Measurements from ENCODE around the gene NBPF3. TPM values are rescaled to one million over a fixed set of nuclear protein-coding genes. Genes with fewer than 3 reads are reported as not detected.

Gene NBPF3
- total RNA-seq, 1 experiment from 2014 or later = 17.3 TPM

DNA sequence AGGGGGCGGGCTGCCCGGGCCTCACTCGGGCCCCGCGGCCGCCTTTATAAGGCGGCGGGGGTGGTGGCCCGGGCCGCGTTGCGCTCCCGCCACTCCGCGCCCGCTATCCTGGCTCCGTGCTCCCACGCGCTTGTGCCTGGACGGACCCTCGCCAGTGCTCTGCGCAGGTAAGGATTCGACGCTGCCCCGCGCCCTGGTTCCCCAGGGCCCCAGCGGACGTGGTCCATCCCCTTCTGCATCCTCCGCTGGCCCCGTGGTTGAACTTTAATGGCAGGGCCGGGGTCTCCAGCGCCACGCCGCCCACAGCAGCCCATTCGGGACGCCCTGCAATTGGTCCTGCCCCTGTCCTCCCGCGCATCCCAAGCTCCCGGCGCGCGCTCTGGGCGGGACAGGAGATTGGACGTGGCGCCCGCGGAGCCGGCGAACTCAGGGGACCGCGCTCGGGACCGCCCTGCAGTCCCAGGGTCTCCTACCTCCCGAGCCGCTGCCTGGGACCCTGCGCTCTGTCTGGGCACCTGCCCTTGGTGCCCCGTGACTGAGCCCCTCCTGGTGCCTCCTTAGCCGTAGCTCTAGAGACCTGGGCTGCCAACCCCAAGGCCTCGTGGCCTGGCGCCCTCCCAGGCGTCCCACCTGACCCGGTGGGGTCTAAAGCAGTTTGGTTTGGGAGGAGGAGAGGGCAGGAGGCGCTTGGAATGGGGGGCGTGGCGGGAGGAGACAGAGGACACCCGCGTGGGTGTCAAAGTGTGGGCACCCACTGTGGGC, 69.6 kb downstream of the NBPF3 start, which contains the start of gene ALPL:
ALPL (plus strand) TSS at position 73 of the 762 bp plus-strand sequence. CDS start 44,659 bp downstream, outside the sequence.
- Histone ChIP-seq H3K9me3 (ENCODE audit: control insufficient read depth in 1 of 2, insufficient read depth in 1 of 2, low read depth in 1 of 2, low read length in 2 of 2) (no peaks in the 10 kb centered on the region), H2AFZ (ENCODE audit: low read depth, low read length, poor library complexity, severe bottlenecking) (peak within 1 kb of the TSS; percentile 92), H3K36me3 (ENCODE audit: control insufficient read depth in 1 of 2, insufficient read depth in 2 of 2, low read length in 2 of 2) (no peaks in the 10 kb centered on the region), H4K20me1 (ENCODE audit: insufficient read depth) (no peaks in the 10 kb centered on the region), H3K79me2 (ENCODE audit: insufficient read depth, low read length) (no peaks in the 10 kb centered on the region), H3K27me3 (ENCODE audit: insufficient read depth, low read length) (no peaks in the 10 kb centered on the region), H3K27ac (ENCODE audit: low read depth, low read length) (no peak within 1 kb of the TSS), H3K9me2 (ENCODE audit: insufficient read depth) (no peaks in the 10 kb centered on the region), H3K4me1 (ENCODE audit: control insufficient read depth in 1 of 2, insufficient read depth in 2 of 2, low read length in 2 of 2) (peaks cover 2 to 5% of the 10 kb centered on the region in 2 experiments; a peak in 3 of 4 replicates), H3K9ac (ENCODE audit: low read length) (peak within 1 kb of the TSS; percentile 28; the same call in 1 of the 2 replicates), H3K4me2 (ENCODE audit: low read length) (peak within 1 kb of the TSS; percentile 68), H3K4me3 (replicated peaks in 1 of 2; ENCODE audit: low read depth in 1 of 2, low read length in 2 of 2) (peak within 1 kb of the TSS; percentile 9 to 17; a peak in 2 of 4 replicates)
- TF ChIP-seq, protein P1, sequence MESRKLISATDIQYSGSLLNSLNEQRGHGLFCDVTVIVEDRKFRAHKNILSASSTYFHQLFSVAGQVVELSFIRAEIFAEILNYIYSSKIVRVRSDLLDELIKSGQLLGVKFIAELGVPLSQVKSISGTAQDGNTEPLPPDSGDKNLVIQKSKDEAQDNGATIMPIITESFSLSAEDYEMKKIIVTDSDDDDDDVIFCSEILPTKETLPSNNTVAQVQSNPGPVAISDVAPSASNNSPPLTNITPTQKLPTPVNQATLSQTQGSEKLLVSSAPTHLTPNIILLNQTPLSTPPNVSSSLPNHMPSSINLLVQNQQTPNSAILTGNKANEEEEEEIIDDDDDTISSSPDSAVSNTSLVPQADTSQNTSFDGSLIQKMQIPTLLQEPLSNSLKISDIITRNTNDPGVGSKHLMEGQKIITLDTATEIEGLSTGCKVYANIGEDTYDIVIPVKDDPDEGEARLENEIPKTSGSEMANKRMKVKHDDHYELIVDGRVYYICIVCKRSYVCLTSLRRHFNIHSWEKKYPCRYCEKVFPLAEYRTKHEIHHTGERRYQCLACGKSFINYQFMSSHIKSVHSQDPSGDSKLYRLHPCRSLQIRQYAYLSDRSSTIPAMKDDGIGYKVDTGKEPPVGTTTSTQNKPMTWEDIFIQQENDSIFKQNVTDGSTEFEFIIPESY (IDR thresholded peaks at IDR 0.05; ENCODE audit: extremely low read depth, insufficient replicate concordance, low read length) = no peak
- no peak for TF ChIP-seq RAD21 (IDR thresholded peaks at IDR 0.05; ENCODE audit: low read depth)
- TF ChIP-seq, protein P2, sequence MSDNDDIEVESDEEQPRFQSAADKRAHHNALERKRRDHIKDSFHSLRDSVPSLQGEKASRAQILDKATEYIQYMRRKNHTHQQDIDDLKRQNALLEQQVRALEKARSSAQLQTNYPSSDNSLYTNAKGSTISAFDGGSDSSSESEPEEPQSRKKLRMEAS (IDR thresholded peaks at IDR 0.05) = no peak
- TF ChIP-seq EZH2phosphoT487 (IDR thresholded peaks at IDR 0.05; ENCODE audit: borderline replicate concordance) = no peak
- TF ChIP-seq FOSL1 (IDR thresholded peaks at IDR 0.05; ENCODE audit: low read depth) = no peak
- TF ChIP-seq YY1 (IDR thresholded peaks at IDR 0.05; ENCODE audit: extremely low read depth, insufficient replicate concordance, low read depth, low read length) = no peak
- TF ChIP-seq POLR2AphosphoS5 (IDR thresholded peaks at IDR 0.05; ENCODE audit: low read depth, low read length) = no peak
- TF ChIP-seq SRF (IDR thresholded peaks at IDR 0.05; ENCODE audit: low read depth) = no peak
- TF ChIP-seq POLR2A (IDR thresholded peaks at IDR 0.05; ENCODE audit: borderline replicate concordance, extremely low read depth, insufficient read depth, insufficient read length) = no peak
- TF ChIP-seq ZFX (IDR thresholded peaks at IDR 0.05) = no peak
- TF ChIP-seq SP1 (IDR thresholded peaks at IDR 0.05; ENCODE audit: low read depth) = no peak
- no peak for TF ChIP-seq CBX3 (IDR thresholded peaks at IDR 0.05; ENCODE audit: low read depth)
- no peak for TF ChIP-seq ELF1 (IDR thresholded peaks at IDR 0.05; ENCODE audit: borderline replicate concordance, low read depth)
- no peak for TF ChIP-seq TCF7L2 (IDR thresholded peaks at IDR 0.05; ENCODE audit: borderline replicate concordance, extremely low read depth, insufficient read depth, insufficient read length)
- TF ChIP-seq SIN3A (IDR thresholded peaks at IDR 0.05; ENCODE audit: low read depth) = no peak
- no peak for TF ChIP-seq EZH2 (IDR thresholded peaks at IDR 0.05)
- TF ChIP-seq EGR1 (IDR thresholded peaks at IDR 0.05; ENCODE audit: low read depth) = no peak
- BruUV-seq (replicated peaks) = no TSS peak
- intact Hi-C loops (cut with micrococcal nuclease) = loop anchor here (2.0 to 10.0 kb wide), 2 partner anchors 65 to 145 kb away; no protein-coding TSS in a partner anchor
- ATAC-seq (no peak; the same call in 1 of the 2 replicates), DNase-seq (ENCODE audit: low read depth, low spot score) (no peak)
- RAD21 ChIA-PET (ENCODE audit: low non-redundant PET in 1 of 2, low total read pairs in 2 of 2, uncharacterized antibody in 2 of 2, unreplicated experiment in 2 of 2) = no interaction called here
- POLR2A ChIA-PET = no interaction called here
- CTCF ChIA-PET = interaction anchor here (0.9 to 1.5 kb wide), 4 partner anchors 8 to 86 kb away, joined by 3 to 5 read pairs (median 4); no protein-coding TSS in a partner anchor
